Left lobe of liver (tissue), 2 donors: Measurements from ENCODE around the gene HIVEP3. TPM values are rescaled to one million over a fixed set of nuclear protein-coding genes. Genes with fewer than 3 reads are reported as not detected.

ENCODE experiments used
- ATAC-seq: fragments of 200-7000 bp; cut with Tn5 transposase; one replicate; pipeline ENCODE4 v1.9.1; 2020; ENCODE audit warnings: mild to moderate bottlenecking, moderate library complexity
- DNase-seq: peaks from one replicate; pipeline ENCODE4 v3.0.0-alpha.2; 2020; ENCODE audit warnings: low spot score
- total RNA-seq: library from RNA; stranded (reverse); gene quantifications from one replicate; pipeline ENCODE4 v1.2.1, GENCODE V29; 2021
- donor health status: DM: no; HTN: no; CAD: no; lungs with moderate emphysema.
- donor health status: DM: no; HTN: yes; CAD: no.

HIVEP3 gene
- total RNA-seq, 1 donor from 2014 or later = 2.6 TPM

- DNase-seq (no peak), ATAC-seq (no peak)
Measured at GRCh38 chr1:41767534-41768525, 150.9 kb downstream of the HIVEP3 start.

GRCh38 chr1:41766546-41766945, 152.2 kb downstream of the HIVEP3 start:
- no peak for ATAC-seq

GRCh38 chr1:41766041-41766440, 152.7 kb downstream of the HIVEP3 start:
- ATAC-seq (no peak), DNase-seq (no peak)

More at GRCh38 chr1:41766546-41766945, 152.2 kb downstream of the HIVEP3 start:
- DNase-seq = no peak

GRCh38 chr1:41765152-41765551, 153.6 kb downstream of the HIVEP3 start:
- ATAC-seq (peak; percentile 33), DNase-seq (no peak)

GRCh38 chr1:41764656-41765055, 154.1 kb downstream of the HIVEP3 start:
- ATAC-seq = peak; percentile 49

GRCh38 chr1:41762777-41763176, 155.9 kb downstream of the HIVEP3 start:
- DNase-seq (no peak), ATAC-seq (no peak)

More at GRCh38 chr1:41764656-41765055, 154.1 kb downstream of the HIVEP3 start:
- DNase-seq = no peak

- no peak for ATAC-seq
- no peak for DNase-seq
Measured at GRCh38 chr1:41762251-41762650, 156.5 kb downstream of the HIVEP3 start.

- DNase-seq = no peak
- no peak for ATAC-seq
Measured at GRCh38 chr1:41758904-41759548, 159.7 kb downstream of the HIVEP3 start.

- ATAC-seq = no peak
- DNase-seq = no peak
Measured at GRCh38 chr1:41758500-41758899, 160.2 kb downstream of the HIVEP3 start.

GRCh38 chr1:41754540-41754939, 164.2 kb downstream of the HIVEP3 start:
- ATAC-seq (no peak), DNase-seq (no peak)

GRCh38 chr1:41752514-41753170, 166.1 kb downstream of the HIVEP3 start:
- no peak for ATAC-seq
- DNase-seq = no peak

GRCh38 chr1:41751804-41752513, 166.8 kb downstream of the HIVEP3 start:
- ATAC-seq (peak; percentile 49), DNase-seq (no peak)

- no peak for DNase-seq
- no peak for ATAC-seq
Measured at GRCh38 chr1:41749991-41750745, 168.6 kb downstream of the HIVEP3 start.

GRCh38 chr1:41745022-41745421, 173.7 kb downstream of the HIVEP3 start:
- no peak for ATAC-seq
- no peak for DNase-seq

GRCh38 chr1:41743366-41743765, 175.4 kb downstream of the HIVEP3 start:
- ATAC-seq = no peak
- no peak for DNase-seq

- ATAC-seq (no peak), DNase-seq (no peak)
Measured at GRCh38 chr1:41742219-41742618, 176.5 kb downstream of the HIVEP3 start.

- DNase-seq (no peak), ATAC-seq (no peak)
Measured at GRCh38 chr1:41741244-41741643, 177.5 kb downstream of the HIVEP3 start.

- ATAC-seq (no peak), DNase-seq (no peak)
Measured at GRCh38 chr1:41740630-41741239, 178.0 kb downstream of the HIVEP3 start.

GRCh38 chr1:41740058-41740457, 178.7 kb downstream of the HIVEP3 start:
- ATAC-seq = no peak
- no peak for DNase-seq
